Breast epithelium (tissue), 3 donors: ENCODE measurements around the gene IGSF21.

Experiments
- CTCF ChIP-seq, 3 donors: fragments of 450-650 bp; IDR thresholded peaks; one replicate each; pipeline ENCODE4 v1.5.1; 2016 to 2017; ENCODE audit warnings: antibody characterized with exemption in 3 of 3, mild to moderate bottlenecking in 3 of 3, moderate library complexity in 3 of 3
- POLR2A ChIP-seq: fragments of 450-650 bp; IDR thresholded peaks from one replicate; pipeline ENCODE4 v1.6.1; 2016; ENCODE audit warnings: antibody characterized with exemption, mild to moderate bottlenecking, moderate library complexity

DNA sequence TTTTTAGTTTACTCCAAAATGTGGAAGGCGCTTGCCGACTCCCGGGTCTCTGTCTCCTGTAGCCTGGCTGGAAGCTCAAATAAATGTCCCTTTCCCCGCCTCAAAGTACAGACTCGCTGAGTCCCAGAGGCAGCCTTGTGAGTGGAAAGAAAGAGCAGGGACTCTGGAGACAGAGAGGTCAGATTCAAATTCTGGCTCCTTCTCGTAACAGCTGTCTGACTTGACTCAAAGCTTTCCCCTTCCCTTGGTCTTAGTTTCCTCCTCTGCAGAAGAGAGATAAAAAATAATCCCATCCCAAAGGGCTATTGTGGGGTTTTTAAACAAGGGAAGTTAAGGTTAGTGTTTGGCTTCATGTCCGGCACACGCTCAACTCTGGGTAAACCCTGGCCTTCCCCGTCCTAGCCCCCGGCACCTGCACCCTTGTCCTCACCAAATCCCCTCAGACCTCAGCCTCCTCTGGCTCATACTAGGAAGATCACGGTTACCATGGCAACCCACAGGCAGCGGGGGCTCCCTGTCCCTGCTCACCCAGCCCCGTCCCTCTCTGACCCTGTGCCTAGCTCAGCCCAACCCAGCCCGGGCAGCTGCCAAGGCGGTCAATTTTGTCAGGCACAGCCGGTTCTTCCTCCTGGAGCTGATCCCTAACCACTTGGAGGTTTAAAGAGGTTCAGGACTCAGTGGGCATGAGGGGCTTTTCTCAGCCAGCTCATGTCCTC lies 49.2 kb upstream of the IGSF21 start:
- TF ChIP-seq CTCF (IDR thresholded peaks at IDR 0.05): no peak
- TF ChIP-seq POLR2A: no peak
